ENCODE measurements around the gene N4BP2L2.

The N4BP2L2 gene

DNA sequence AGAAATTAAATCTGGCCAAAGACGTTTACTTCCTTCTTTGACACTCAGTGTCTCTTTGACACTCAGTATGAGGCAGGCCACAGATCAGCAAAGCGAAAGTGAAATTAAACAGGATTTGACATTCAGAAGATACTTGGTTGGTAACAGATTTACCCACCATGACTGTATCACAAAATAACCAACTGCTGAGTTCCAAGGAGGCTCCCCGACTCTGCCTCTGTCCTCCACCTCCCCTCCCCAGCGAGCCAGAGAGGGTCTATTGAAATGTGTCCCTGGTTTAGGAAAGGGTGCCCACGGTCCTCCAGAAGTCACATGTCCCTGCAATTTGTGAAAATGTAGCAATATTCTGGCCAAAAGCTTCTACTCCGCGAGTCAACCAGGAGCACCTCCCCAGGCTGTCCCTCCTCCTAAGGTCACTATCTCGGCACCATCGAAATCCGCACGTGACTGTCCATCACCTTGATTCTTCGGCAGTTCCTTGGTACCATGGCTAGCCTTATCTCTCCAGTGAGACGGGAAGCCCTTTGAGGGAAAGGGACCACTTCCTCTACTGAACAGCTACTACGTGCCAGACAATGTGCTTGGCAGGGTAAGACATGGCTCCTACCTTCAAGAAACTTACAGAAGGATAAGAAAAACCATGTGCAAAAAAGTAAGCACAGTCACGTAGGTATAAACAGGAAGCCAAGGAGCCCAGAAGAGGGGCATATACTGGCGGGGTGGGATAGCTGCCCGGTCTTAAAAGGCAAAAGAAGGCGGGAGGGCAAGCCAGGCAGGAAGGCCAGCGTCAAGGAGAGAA is 112.2 kb downstream of the N4BP2L2 start:
- no peak for DNase-seq (ENCODE audit: low read depth)

DNA sequence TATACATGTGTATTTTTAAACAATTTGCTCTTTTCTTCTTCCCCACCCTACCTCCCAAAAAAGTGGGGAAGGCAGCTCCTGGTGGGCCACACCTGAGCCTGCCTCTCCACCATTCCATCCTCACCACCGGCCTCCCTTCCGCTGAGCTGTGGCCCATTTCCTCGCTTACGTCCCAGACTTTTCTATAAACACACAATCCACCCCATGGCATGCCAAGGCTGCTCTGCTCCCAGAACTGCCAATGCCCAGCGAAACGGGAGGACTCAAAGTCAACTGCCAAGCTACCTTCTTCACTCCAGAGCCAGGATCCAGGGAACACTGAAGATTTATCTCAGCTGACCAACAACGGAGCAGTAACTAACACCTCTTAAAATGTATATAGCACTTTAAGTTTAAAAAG is 113.4 kb downstream of the N4BP2L2 start:
- DNase-seq (ENCODE audit: low read depth), result no peak

DNA sequence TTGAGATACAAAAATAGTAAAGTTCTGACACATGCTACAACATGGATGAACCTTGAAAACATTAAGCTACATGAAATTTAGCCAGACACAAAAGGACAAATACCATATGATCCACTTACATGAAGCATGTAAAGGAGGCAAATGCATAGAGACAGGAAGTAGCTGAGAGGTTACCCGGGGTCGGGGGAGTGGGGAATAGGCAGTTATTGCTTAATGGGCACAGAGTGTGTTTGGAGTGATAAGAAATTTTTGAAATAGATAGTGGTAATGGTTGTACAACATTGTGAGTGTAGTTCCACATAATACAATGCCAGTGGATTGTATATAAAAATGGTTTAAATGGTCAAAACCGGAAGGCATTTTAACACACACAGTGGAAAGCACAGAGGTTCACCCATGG is 115.0 kb downstream of the N4BP2L2 start:
- DNase-seq (ENCODE audit: low read depth), result no peak

DNA sequence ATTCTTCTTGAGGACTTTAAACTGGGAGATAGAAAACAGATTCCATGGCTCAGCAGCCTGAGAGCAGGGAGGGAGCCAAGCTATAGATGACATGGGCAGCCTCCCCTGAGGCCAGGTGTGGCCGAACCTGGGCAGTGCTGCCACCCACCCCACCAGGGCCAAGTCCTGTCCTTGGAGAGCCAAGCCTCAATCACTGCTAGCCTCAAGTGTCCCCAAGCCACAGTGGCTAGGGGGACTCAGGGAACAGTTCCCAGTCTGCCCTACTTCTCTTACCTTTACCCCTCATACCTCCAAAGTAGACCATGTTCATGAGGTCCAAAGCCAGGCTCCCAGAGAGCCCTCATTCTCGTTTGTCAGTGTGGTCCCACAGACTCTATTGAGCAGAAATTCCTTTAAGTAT is 118.7 kb downstream of the N4BP2L2 start:
- no peak for DNase-seq (ENCODE audit: low read depth)

DNA sequence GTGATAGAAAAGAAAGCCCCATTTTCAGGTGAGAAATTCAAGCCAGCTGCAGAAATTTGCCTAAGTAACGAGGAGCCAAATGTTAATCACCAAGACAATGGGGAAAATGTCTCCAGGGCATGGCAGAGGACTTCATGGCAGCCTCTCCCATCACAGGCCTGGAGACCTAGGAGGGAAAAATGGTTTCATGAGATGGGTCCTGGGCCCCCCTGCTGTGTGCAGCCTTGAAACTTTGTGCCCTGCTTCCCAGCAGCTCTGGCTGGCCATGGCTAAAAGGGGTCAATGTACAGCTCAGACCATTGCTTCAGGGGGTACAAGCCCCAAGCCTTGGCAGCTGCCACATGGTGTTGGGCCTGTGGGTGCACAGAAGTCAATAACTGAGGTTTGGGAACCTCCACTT is 120.6 kb downstream of the N4BP2L2 start:
- no peak for DNase-seq (ENCODE audit: low read depth)

DNA sequence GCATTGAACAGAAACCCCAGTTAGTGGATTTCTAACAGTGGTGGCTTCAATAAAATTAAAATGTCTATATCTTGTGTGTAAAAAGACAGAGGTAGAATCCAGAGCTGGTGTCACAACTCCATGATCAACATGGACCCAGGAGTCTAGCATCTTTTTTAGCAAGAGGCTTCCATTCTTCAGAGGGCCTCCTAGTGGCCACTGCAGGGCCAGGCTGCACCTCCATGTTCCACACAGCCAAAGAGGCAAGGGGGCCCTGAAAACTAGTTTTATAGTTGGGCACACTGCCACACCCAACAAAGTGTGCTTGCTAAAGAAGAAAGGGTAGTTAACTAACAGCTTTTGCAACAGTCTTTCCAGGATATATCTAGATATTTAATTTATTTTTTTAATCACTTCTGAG is 123.6 kb downstream of the N4BP2L2 start:
- DNase-seq (ENCODE audit: low read depth), result no peak

DNA sequence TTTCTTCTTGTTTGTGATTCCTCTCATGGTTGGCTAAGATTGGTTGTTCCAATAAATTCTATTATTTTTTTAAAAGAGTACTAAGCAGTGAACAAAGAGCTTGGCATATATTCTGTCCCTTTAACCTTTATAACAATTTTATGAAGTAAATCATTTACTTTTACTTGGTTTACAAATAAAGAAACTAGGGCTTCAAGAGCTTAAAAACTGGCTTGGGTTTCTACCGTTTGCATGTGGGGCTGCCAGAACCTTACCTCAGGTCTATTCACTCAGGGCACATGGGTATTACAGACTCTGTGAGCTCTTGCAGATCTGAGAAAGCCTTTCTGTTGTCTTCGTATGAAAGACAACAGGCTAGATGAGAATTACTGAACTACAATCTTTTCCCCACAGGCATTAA is 124.0 kb downstream of the N4BP2L2 start:
- DNase-seq (ENCODE audit: low read depth), result no peak

DNA sequence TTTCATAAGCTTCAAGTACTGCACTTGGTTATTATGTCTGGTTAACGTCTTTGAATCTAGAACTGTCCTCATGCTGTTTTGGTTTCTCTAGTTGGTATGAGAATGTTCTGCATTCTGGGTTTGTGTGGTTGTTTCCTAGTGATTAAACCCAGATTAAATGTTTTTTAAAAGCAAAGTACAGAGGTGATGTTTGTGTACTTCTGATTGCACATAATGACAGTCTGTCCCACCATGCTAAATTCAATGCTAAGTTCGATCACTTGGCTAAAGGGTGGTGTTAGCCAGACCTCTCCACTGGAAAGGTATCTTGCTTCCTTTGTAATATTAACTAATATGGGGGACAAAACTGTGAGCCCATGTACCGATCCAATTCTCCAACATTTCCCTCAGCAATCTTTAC is 125.3 kb downstream of the N4BP2L2 start:
- DNase-seq (ENCODE audit: low read depth), result no peak

DNA sequence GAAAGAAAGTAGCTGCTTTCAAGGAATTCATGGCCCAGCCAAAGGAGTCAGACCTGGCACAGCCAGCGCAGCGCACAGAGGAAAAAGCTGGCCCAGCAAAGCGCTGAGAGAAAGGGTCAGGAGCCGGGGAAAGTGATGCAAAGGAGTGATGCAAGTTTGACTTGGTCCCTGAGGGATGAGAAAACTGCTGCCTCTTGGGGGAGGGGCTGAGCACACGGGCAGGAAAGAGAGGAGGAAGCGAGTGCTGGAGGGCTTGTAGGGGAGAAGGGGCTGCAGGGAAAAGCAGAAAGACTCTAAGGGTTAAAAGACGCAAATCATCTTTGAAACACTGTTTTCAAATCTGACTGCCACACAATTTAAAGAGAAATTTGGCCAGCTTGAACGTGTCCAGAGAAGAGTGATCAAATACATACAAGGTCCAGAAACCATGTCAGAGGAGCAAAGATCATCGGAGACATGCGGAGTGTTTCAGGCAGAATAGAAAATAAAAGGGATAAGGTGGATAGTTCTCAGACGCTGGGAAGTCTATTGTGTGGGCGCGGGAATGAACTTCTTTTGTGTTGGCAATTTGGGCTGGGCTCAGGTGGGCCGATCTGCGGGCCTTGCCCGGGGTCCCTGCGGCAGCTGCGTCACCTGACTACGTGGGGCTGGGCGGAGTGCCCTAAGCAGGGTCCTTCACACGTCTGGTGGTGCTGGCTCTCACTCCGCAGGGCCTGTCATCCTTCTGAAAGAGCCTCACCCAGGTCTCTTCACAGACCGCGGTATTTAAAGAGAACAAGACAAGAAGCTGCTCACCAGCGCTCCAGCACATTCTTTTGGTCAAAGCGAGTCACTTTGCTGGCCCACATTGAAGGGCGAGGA is 128.8 kb downstream of the N4BP2L2 start:
- peak; percentile 65 for DNase-seq (ENCODE audit: low read depth)

DNA sequence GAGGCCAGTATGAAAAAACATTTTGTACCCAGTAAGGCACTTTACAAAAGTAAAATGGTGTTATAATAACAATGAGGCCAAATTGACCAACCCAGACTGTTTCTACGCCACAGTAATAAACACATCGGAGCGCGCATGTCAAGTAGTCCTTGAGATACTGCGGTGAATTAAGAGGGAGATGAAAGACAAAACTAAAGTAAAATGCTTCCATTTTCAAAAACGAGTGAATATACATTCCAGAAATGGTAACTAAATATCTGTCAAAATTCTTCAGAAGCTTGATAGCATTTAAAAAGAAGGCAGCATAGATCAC is 129.6 kb downstream of the N4BP2L2 start:
- no peak for DNase-seq (ENCODE audit: low read depth)

DNA sequence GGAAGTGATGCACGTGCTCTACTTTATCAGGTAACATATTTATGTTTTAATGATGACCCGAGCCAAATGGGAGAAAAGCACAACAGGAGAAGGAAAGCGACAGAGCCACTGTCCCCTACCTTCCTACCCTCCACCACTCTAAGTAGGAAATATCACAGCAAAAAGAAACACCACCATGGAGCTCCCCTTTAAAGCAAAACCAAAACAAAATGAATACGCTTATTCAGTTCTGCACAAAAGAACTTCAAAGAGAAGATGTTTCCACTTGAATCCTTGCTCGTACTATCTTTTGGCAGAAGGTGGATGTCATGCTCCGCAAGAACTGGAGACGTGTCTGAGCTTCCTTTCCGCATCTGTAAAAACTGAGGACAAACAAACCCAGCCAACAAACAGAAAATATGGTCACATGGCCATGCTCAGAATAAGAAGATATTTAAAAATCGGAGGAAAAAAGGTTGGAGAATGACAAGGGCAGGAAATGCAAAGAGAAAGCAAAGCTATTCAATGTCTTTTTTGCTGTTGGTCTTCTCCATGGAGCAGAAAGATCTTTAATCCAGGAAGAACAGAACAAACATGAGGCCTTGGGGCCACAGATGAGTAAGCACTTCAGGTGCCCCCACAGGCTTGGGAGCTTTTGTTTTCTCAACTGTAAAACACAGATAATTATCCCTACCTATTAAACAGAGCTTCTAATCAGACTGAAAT is 130.1 kb downstream of the N4BP2L2 start:
- no peak for DNase-seq (ENCODE audit: low read depth)

DNA sequence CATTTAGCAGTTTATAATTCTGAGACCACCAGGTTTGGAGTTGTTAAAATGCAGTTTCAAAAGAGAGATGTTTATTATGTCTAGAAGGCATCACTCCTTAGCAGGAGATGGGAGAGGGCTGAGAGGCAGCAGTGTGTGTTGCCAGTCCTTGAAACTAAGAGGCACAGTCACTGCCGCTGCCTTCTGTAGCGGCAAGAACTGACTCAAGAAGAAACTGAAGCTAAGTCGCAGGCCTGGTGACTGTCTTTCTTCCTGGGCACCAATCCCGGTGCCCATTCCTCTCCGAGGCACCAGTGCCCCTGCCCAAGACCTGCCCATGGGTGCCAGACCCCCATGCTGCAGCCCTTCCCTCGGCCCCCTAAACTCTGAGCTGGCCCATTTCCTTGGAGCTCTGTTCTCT is 130.7 kb downstream of the N4BP2L2 start:
- DNase-seq (ENCODE audit: low read depth), result no peak

DNA sequence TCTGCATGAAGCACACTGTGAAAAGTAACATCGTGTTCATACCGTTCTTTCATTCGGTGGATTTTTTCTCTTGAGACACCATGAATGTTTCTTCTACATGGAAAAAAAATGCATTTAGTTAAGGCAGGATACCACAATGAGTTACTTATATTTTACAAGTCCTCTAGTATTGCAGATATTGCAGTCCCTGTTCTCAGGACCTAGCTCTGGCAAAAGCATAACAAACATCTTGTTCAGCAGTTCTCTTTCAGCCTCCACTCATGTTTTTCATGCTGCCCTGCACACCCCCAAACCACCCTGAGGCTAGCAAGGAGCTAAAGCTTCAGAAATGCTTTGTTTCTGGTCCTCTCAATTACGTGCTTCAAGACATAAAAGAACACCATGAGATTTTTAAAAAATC is 135.5 kb downstream of the N4BP2L2 start:
- no peak for DNase-seq (ENCODE audit: low read depth)

DNA sequence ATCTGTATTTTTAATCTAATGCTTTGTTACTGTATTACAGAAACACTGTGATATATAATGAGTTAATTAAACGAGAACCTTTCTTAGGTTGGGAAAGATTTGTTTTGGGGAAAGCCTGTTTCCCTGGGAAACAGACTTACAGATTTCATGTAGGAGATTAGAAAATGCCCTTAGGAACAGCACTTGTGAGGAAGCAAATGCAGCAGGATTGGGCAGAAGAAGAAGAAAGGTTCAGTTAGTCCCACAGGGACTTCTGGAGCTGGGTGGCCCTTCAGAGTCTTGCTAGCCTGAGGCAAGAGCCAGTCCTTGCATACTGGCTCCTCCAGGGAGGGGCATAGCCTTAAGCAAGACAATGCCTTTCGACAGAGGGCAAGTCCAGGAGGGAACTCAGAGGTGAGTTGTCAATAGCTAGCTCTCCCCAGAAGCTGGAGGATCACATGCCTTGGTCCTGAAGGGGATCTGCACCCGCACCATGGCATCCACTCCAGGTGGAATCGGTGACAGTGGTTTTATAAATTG is 147.4 kb downstream of the N4BP2L2 start:
- peak; percentile 1 for DNase-seq (ENCODE audit: low read depth)

DNA sequence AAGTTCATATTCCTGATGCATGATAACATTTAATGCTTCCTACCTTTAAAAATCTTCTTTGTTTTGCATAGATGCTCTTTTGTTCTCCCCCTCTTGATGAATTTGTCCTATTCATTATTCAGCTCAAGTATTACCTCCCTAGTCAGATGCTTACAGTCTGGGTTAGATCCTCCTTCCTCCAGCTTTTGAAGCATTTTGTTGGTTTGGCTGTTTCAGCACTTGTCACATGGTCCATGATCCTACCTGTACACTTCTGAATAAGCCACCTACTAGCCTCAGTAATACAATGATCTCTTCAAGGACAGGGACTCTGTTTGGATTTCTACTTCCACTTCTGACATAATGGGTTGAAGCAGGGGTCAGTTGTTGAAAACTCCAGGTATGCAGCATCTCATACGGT is 148.1 kb downstream of the N4BP2L2 start:
- DNase-seq (ENCODE audit: low read depth), result no peak

DNA sequence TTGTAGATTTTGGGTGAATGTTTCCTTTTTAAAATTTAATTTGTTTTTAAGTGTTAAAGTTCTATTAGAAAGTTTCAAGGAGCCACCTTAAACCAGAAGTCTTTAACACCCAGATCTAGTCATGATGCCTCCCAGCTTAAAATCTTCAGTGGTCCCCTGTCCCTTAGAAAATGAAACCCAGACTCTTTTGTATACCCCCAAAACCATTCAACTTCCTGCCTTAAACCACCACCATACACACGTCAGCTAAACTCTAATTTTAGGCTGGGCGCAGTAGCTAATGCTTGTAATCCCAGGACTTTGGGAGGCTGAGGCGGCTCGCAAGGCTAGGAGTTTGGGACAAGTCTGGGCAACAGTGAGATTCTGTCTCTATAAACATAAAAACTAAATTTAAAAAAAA is 148.5 kb downstream of the N4BP2L2 start:
- DNase-seq (ENCODE audit: low read depth), result no peak

DNA sequence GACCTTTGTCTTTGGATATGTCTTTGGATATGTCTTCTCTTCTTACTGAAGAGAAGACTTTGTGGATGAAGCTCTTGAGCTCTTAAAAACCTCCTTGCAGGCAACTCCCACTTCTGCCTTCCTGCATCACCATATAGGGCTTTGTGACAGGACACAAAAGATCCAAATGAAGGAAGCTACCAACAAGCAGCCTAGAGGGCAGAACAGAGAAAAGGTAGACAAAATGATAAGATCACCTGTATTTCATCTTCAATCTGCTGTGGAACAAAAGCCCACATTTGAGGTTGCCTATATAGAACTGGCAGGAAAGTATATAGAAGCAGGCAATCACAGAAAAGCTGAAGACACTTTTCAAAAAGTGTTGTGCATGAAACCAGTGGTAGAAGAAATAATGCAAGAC is 153.2 kb downstream of the N4BP2L2 start:
- DNase-seq (ENCODE audit: low read depth), result no peak

DNA sequence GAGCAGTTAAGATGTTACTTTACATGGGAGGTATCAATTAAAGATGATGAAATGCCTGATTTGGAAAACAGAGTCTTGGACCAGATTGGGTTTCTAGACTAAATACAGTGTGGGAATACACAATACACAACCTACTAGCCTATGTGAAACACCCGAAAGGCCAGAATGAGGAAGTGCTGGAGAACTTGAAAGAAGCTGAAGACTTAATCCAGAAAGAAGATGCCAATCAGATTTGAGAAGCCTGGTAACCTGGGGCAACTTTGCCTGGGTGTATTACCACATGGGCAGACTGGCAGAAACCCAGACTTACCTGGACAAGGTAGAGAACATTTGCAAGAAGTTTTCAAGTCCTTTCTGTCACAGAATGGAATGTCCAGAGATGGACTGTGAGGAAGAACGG is 153.9 kb downstream of the N4BP2L2 start:
- no peak for DNase-seq (ENCODE audit: low read depth)

DNA sequence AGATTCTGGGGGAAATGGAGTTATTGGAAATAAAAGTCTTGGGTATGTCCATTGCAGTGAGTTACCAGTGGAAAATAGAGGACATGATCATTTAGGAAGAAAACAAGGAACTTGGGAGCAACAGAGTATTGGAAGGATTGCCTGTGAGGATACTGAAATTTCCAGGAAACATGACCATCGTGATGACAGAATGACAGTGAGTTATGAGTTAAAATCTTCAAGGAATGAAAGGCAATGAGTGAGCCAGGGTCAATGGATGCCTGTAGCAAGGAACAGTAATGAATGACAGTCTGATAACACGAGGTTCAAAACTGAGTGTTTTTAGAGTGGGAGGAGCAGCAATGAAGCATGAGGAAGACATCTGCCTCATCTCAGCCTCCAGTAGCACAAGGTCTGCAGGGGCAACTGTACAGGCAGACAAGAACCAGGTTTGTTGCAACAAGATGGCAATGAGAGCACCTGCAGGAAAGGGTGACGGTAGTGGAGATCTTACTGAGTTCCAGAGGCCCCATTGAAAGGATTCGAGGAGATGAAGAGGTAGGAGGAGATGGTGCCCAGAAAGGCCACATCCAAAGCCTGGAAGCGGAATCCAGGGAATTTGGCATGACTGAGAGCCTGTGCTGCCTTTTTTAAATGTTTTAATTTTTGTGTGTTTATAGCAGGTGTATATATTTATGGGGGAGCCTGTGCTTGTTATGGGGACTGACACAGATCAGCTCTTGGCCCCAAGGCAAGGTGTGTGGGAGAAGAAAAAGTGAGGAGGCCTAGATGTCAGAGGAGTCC is 154.6 kb downstream of the N4BP2L2 start:
- no peak for DNase-seq (ENCODE audit: low read depth)

Data from amniotic epithelial cell (primary cell).